SK-N-SH (cell line): Measurements from ENCODE around the gene EXOC4. TPM values are rescaled to one million over a fixed set of nuclear protein-coding genes. Genes with fewer than 3 reads are reported as not detected.

Experiments used
- CTCF ChIA-PET: fragments of 300-600, 350-600 bp; formaldehyde crosslinking; extraction: SDS; loops from one replicate; lab custom pipeline; 2021; lab: Yijun Ruan, JAX
- POLR2A ChIA-PET: fragments of 350-600 bp; sonication (Branson Sonifier 250); formaldehyde crosslinking; extraction: SDS; loops from one replicate; lab custom pipeline; 2020; ENCODE audit warnings: antibody characterized with exemption, inconsistent platforms; lab: Yijun Ruan, JAX
- DNase-seq: peaks from one replicate; pipeline ENCODE4 v3.0.0; 2012
- H2AFZ ChIP-seq: fragments of 200-600 bp; sonication (generic); 2 replicates; pipeline ENCODE4 v1.8.1; 2016; ENCODE audit warnings: antibody characterized with exemption, mild to moderate bottlenecking, low read depth
- H3F3A ChIP-seq: fragments of 200-600 bp; sonication (generic); replicated peaks from 2 replicates; pipeline ENCODE3; 2016; ENCODE audit warnings: antibody characterized with exemption, mild to moderate bottlenecking; ENCODE audit not compliant: insufficient read depth
- H3K27ac ChIP-seq, 2 experiments: fragments of 200-500 bp in 1 of 2; fragments of 200-600 bp in 1 of 2; sonication (Bioruptor generic) in 1 of 2; sonication (generic), shearing (Covaris generic) in 1 of 2; 2 replicates each; pipeline versions ENCODE4 v1.5.1 to v1.6.1; 2014 to 2016; ENCODE audit warnings: low read depth in 2 of 2, inconsistent platforms in 1 of 2, low read length in 1 of 2, mild to moderate bottlenecking in 1 of 2, mixed read lengths in 1 of 2
- H3K27me3 ChIP-seq: fragments of 200-600 bp; sonication (generic), shearing (Covaris generic); 2 replicates; pipeline ENCODE4 v1.6.1; 2016; ENCODE audit warnings: mixed run types; ENCODE audit not compliant: insufficient read depth
- H3K36me3 ChIP-seq, 2 experiments: fragments of 200-500 bp in 1 of 2; fragments of 200-600 bp in 1 of 2; sonication (Bioruptor generic) in 1 of 2; sonication (generic) in 1 of 2; replicated peaks in 1 of 2; 2 replicates each; pipeline versions ENCODE3 to v1.5.1; 2014 to 2016; ENCODE audit warnings: low read length in 1 of 2, mild to moderate bottlenecking in 1 of 2; ENCODE audit not compliant: insufficient read depth in 2 of 2, control insufficient read depth in 1 of 2
- H3K4me1 ChIP-seq, 2 experiments: fragments of 200-500 bp in 1 of 2; fragments of 200-600 bp in 1 of 2; sonication (Bioruptor generic) in 1 of 2; sonication (generic), shearing (Covaris generic) in 1 of 2; 2 replicates each; pipeline versions ENCODE4 v1.5.1 to v1.6.1; 2014 to 2016; ENCODE audit warnings: low read depth in 1 of 2, low read length in 1 of 2, mixed run types in 1 of 2; ENCODE audit not compliant: insufficient read depth in 2 of 2, control insufficient read depth in 1 of 2
- H3K4me2 ChIP-seq: fragments of 200-600 bp; sonication (generic), shearing (Covaris generic); 2 replicates; pipeline ENCODE4 v1.6.1; 2017; ENCODE audit warnings: mixed run types
- H3K4me3 ChIP-seq, 2 experiments: fragments of 200-500 bp in 1 of 2; fragments of 200-600 bp in 1 of 2; sonication (Bioruptor generic) in 1 of 2; sonication (generic), shearing (Covaris generic) in 1 of 2; 2 replicates each; pipeline versions ENCODE4 v1.5.1 to v1.8.1; 2014 to 2016; ENCODE audit warnings: low read depth in 2 of 2, inconsistent platforms in 1 of 2, low read length in 1 of 2, mild to moderate bottlenecking in 1 of 2, mixed read lengths in 1 of 2, moderate library complexity in 1 of 2
- H3K79me2 ChIP-seq: fragments of 200-600 bp; sonication (generic); 2 replicates; pipeline ENCODE4 v1.8.1; 2017; ENCODE audit warnings: mild to moderate bottlenecking; ENCODE audit not compliant: insufficient read depth
- H3K9ac ChIP-seq: fragments of 200-600 bp; sonication (generic); 2 replicates; pipeline ENCODE4 v1.6.1; 2017; ENCODE audit warnings: mixed run types
- H3K9me2 ChIP-seq: fragments of 200-600 bp; sonication (generic); 2 replicates; pipeline ENCODE4 v1.6.1; 2017; ENCODE audit warnings: mixed run types
- H3K9me3 ChIP-seq: fragments of 200-600 bp; sonication (generic); 2 replicates; pipeline ENCODE4 v1.6.1; 2017; ENCODE audit warnings: mixed run types, mild to moderate bottlenecking, moderate library complexity
- H4K20me1 ChIP-seq: fragments of 200-600 bp; sonication (generic); 2 replicates; pipeline ENCODE4 v1.6.1; 2017; ENCODE audit warnings: mild to moderate bottlenecking, mixed run types; ENCODE audit not compliant: insufficient read depth
- CTCF ChIP-seq: fragments of 200-600 bp; sonication (generic); IDR thresholded peaks from 2 replicates; pipeline ENCODE4 v1.6.1; 2017; ENCODE audit warnings: antibody characterized with exemption, mild to moderate bottlenecking, moderate library complexity
- ELF1 ChIP-seq: IDR thresholded peaks from 2 replicates; pipeline ENCODE4 v1.4.0; 2012
- EP300 ChIP-seq, 2 experiments: IDR thresholded peaks; 2 replicates each; pipeline versions ENCODE4 v1.4.0 to v1.6.1; 2012; ENCODE audit warnings: borderline replicate concordance in 1 of 2, low read depth in 1 of 2, low read length in 1 of 2
- FOXM1 ChIP-seq: IDR thresholded peaks from 2 replicates; pipeline ENCODE4 v1.4.0; 2012; ENCODE audit warnings: low read depth, mild to moderate bottlenecking
- GATA2 ChIP-seq: sonication (generic); formaldehyde crosslinking; IDR thresholded peaks from 2 replicates; pipeline ENCODE4 v1.5.0; 2020; ENCODE audit warnings: mild to moderate bottlenecking, missing genetic modification reagents
- JUND ChIP-seq: IDR thresholded peaks from 2 replicates; pipeline ENCODE4 v1.4.0; 2012
- MXI1 ChIP-seq: IDR thresholded peaks from 2 replicates; pipeline ENCODE4 v1.6.1; 2012; ENCODE audit warnings: mild to moderate bottlenecking, low read depth, low read length, improper control_type of control experiment
- RAD21 ChIP-seq: IDR thresholded peaks from 2 replicates; pipeline ENCODE4 v1.6.1; 2012; ENCODE audit warnings: mild to moderate bottlenecking, low read length
- RCOR1 ChIP-seq: fragments of 150-350 bp; IDR thresholded peaks from 2 replicates; pipeline ENCODE4 v1.6.1; 2017; ENCODE audit warnings: antibody characterized with exemption, low read length
- RXRA ChIP-seq: IDR thresholded peaks from 2 replicates; pipeline ENCODE4 v1.4.0; 2012; ENCODE audit warnings: low read depth, mild to moderate bottlenecking, borderline replicate concordance
- SIN3A ChIP-seq: IDR thresholded peaks from 2 replicates; pipeline ENCODE4 v1.6.1; 2012; ENCODE audit warnings: low read depth, mild to moderate bottlenecking, low read length, moderate library complexity, borderline replicate concordance
- SMC3 ChIP-seq: IDR thresholded peaks from 2 replicates; pipeline ENCODE4 v1.6.1; 2012; ENCODE audit warnings: low read depth, low read length, improper control_type of control experiment
- TAF1 ChIP-seq: IDR thresholded peaks from 2 replicates; pipeline ENCODE4 v1.6.1; 2012; ENCODE audit warnings: low read depth, mild to moderate bottlenecking, low read length, moderate library complexity, borderline replicate concordance
- TCF12 ChIP-seq: IDR thresholded peaks from 2 replicates; pipeline ENCODE4 v1.4.0; 2012
- YY1 ChIP-seq: IDR thresholded peaks from 2 replicates; pipeline ENCODE4 v1.4.0; 2012; ENCODE audit warnings: low read depth, mild to moderate bottlenecking
- ZBTB33 ChIP-seq: IDR thresholded peaks from 2 replicates; pipeline ENCODE4 v1.4.0; 2012; ENCODE audit warnings: low read depth, borderline replicate concordance
- WGBS: methylation state at CpG from one replicate; pipeline ENCODE4 v1.1.6; 2017; ENCODE audit warnings: low lambda C conversion rate; 5-methylcytosine and 5-hydroxymethylcytosine counted together
- polyA plus RNA-seq, 3 experiments: library from polyadenylated mRNA; depleted of rRNA; stranded (reverse); fragments of >200 nt; gene quantifications; 2 replicates each; pipeline ENCODE4 v1.2.3, GENCODE V29; 2012
- TF ChIP-seq, protein P1 (sequence below): IDR thresholded peaks from 2 replicates; pipeline ENCODE4 v1.4.0; 2012; ENCODE audit warnings: low read depth
- TF ChIP-seq, protein P2 (sequence below): IDR thresholded peaks from 2 replicates; pipeline ENCODE4 v1.6.1; 2012; ENCODE audit warnings: mild to moderate bottlenecking, low read depth, low read length, moderate library complexity

Gene EXOC4
- polyA plus RNA-seq, 1 of the 3 experiments (the other 2 are of a cell fraction), result 37.3 TPM

GRCh38 chr7:133411395-133411794 lies 158.5 kb downstream of the EXOC4 start:
- TF ChIP-seq ELF1, result no peak
- no peak for TF ChIP-seq JUND
- no peak for TF ChIP-seq SIN3A
- no peak for TF ChIP-seq MXI1
- no peak for TF ChIP-seq TCF12
- no peak for TF ChIP-seq RXRA
- TF ChIP-seq SMC3, result no peak
- TF ChIP-seq FOXM1, result no peak
- no peak for TF ChIP-seq RCOR1
- TF ChIP-seq GATA2 (CRISPR knock-in tag), result no peak
- no peak for TF ChIP-seq ZBTB33
- no peak for TF ChIP-seq YY1
- TF ChIP-seq, protein P1, sequence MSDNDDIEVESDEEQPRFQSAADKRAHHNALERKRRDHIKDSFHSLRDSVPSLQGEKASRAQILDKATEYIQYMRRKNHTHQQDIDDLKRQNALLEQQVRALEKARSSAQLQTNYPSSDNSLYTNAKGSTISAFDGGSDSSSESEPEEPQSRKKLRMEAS, result no peak
- TF ChIP-seq TAF1, result no peak
- TF ChIP-seq EP300 (IDR thresholded peaks at IDR 0.05; ENCODE audit: borderline replicate concordance in 1 of 2, low read depth in 1 of 2, low read length in 1 of 2), result no peak
- Histone ChIP-seq H3K27me3 (no peaks in the 10 kb centered on the region), H2AFZ (no peak overlapping the region), H4K20me1 (peaks cover 19% of the 10 kb centered on the region; the same call in 1 of the 2 replicates), H3K9me3 (no peaks in the 10 kb centered on the region), H3K27ac (no peak overlapping the region), H3K4me2 (no peak overlapping the region), H3K4me3 (no peak overlapping the region), H3F3A (no peaks in the 10 kb centered on the region), H3K79me2 (peaks cover 30% of the 10 kb centered on the region), H3K9ac (no peak overlapping the region), H3K4me1 (peaks cover 0 to 18% of the 10 kb centered on the region in 2 experiments; a peak in 2 of 4 replicates), H3K36me3 (no peaks in the 10 kb centered on the region), H3K9me2 (no peaks in the 10 kb centered on the region)
- ChIA-PET POLR2A (no interaction called here), CTCF (interaction anchor here (0.8 kb wide), 2 partner anchors 20 to 605 kb away, joined by 3 read pairs; no protein-coding TSS in a partner anchor)
- DNase-seq, result no peak
- 60% methylated on average over 2 of the region's 2 CpGs for WGBS

DNA sequence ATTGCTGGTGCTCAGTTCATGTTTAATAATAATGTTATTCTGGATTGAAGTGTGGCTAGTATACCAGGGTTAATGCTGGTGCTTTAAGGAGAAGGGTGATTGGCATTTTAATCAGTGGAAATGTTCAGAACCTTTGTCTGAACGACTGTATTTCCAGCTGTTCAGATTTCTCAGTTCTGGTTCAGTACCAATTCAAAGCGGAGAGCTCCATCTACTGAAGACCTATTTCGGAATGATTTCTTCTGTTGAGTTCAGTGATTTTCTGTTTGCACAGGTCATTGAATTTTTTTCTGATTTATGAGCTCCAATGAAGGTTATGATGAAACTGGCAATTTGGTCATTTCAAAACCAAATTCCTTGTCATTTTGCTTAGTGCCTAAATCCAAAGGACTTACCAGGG lies 160.1 kb downstream of the EXOC4 start:
- Histone ChIP-seq H3K36me3 (peaks cover 0 to 2% of the 10 kb centered on the region in 2 experiments), H3K9me2 (no peaks in the 10 kb centered on the region), H3K79me2 (peaks cover 21% of the 10 kb centered on the region), H3K4me1 (peaks cover 0 to 18% of the 10 kb centered on the region in 2 experiments; a peak in 2 of 4 replicates)
- CTCF ChIA-PET, result interaction anchor here (0.7 to 1.9 kb wide), 4 partner anchors 9 to 125 kb away, joined by 3 to 7 read pairs (median 4); no protein-coding TSS in a partner anchor
- TF ChIP-seq SIN3A, result no peak
- peak; percentile 27; the same call in 1 of the 2 replicates for TF ChIP-seq RAD21
- TF ChIP-seq CTCF, result no peak
- no peak for TF ChIP-seq EP300 (IDR thresholded peaks at IDR 0.05; ENCODE audit: borderline replicate concordance in 1 of 2, low read depth in 1 of 2, low read length in 1 of 2)
- TF ChIP-seq, protein P2, sequence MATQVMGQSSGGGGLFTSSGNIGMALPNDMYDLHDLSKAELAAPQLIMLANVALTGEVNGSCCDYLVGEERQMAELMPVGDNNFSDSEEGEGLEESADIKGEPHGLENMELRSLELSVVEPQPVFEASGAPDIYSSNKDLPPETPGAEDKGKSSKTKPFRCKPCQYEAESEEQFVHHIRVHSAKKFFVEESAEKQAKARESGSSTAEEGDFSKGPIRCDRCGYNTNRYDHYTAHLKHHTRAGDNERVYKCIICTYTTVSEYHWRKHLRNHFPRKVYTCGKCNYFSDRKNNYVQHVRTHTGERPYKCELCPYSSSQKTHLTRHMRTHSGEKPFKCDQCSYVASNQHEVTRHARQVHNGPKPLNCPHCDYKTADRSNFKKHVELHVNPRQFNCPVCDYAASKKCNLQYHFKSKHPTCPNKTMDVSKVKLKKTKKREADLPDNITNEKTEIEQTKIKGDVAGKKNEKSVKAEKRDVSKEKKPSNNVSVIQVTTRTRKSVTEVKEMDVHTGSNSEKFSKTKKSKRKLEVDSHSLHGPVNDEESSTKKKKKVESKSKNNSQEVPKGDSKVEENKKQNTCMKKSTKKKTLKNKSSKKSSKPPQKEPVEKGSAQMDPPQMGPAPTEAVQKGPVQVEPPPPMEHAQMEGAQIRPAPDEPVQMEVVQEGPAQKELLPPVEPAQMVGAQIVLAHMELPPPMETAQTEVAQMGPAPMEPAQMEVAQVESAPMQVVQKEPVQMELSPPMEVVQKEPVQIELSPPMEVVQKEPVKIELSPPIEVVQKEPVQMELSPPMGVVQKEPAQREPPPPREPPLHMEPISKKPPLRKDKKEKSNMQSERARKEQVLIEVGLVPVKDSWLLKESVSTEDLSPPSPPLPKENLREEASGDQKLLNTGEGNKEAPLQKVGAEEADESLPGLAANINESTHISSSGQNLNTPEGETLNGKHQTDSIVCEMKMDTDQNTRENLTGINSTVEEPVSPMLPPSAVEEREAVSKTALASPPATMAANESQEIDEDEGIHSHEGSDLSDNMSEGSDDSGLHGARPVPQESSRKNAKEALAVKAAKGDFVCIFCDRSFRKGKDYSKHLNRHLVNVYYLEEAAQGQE, result peak; percentile 84
- TF ChIP-seq, all 33 proteins: peak for 2
- DNase-seq, result no peak
- POLR2A ChIA-PET, result no interaction called here
- Histone ChIP-seq H3K4me2 (no peak overlapping the region), H3K9me3 (no peaks in the 10 kb centered on the region), H4K20me1 (peaks cover 19% of the 10 kb centered on the region; the same call in 1 of the 2 replicates), H3K4me3 (no peak overlapping the region), H3K9ac (no peak overlapping the region), H3K27ac (no peak overlapping the region), H3K27me3 (no peaks in the 10 kb centered on the region), H3F3A (no peaks in the 10 kb centered on the region), H2AFZ (no peak overlapping the region)
- WGBS, result 85% methylated on average over 3 of the region's 3 CpGs
